Keratinocyte (primary cell): ENCODE measurements around the gene JAM3.

ENCODE experiments used
- EZH2 ChIP-seq: IDR thresholded peaks from one replicate; pipeline ENCODE4 v1.6.1; 2012; ENCODE audit warnings: inconsistent platforms, mild to moderate bottlenecking, low read length, moderate library complexity
- TF ChIP-seq, protein P1 (sequence below), 3 experiments: IDR thresholded peaks in 1 of 3; conservative IDR thresholded peaks in 1 of 3; optimal IDR thresholded peaks in 1 of 3; 2 replicates in 2 of 3; 3 replicates in 1 of 3; pipeline versions ENCODE3 to v1.5.1; 2011; ENCODE audit warnings: low read length in 3 of 3, mild to moderate bottlenecking in 3 of 3, moderate library complexity in 2 of 3, control low read depth in 1 of 3, inconsistent platforms in 1 of 3; ENCODE audit not compliant: insufficient read depth in 2 of 3; ENCODE audit errors: extremely low read depth in 1 of 3

DNA sequence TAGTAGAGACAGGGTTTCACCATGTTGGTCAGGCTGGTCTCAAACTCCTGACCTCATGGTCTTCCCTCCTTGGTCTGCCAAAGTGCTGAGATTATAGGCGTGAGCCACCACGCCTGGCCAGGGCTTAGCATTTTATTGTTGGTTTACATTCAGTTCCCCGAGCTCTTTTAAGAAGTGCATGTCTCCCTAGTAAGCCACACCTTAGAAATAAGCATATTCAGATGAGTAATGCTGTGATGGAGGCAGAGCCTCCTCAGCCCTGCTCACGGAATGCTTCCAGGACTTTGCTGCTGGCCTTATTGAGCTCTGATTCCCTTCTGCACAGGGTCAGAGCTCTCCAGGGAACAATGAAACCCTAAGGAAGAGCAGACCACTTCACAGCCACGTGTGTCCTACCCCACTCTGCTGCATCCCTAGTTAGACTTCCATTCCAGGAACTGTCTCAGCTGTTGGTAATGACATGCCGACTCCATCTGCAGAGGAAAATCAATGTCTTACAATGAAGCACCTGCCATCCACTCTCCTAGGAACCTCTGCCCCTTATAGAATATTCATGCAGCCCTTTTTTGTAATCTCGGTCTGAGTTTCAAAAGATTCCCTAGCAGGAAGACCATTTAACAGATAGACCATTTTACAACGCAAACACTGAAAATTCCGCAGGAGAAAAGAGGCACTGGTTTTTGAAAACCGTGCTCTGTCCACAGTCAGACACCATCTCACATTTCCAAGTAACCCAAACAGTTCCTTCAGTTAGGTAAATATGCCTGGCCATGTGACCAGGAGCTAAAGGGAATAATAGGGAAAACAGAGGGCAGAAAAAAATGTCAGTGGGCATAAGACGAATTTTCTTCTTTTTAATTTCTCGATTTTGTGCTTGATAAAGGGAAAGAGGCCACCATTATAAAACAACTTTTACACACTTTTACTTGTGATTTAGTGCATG, 1.7 kb upstream of the JAM3 start:
- TF ChIP-seq, protein P1, sequence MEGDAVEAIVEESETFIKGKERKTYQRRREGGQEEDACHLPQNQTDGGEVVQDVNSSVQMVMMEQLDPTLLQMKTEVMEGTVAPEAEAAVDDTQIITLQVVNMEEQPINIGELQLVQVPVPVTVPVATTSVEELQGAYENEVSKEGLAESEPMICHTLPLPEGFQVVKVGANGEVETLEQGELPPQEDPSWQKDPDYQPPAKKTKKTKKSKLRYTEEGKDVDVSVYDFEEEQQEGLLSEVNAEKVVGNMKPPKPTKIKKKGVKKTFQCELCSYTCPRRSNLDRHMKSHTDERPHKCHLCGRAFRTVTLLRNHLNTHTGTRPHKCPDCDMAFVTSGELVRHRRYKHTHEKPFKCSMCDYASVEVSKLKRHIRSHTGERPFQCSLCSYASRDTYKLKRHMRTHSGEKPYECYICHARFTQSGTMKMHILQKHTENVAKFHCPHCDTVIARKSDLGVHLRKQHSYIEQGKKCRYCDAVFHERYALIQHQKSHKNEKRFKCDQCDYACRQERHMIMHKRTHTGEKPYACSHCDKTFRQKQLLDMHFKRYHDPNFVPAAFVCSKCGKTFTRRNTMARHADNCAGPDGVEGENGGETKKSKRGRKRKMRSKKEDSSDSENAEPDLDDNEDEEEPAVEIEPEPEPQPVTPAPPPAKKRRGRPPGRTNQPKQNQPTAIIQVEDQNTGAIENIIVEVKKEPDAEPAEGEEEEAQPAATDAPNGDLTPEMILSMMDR (optimal IDR thresholded peaks at IDR 0.05 in 1 of 3, IDR thresholded peaks at IDR 0.05 in 1 of 3, conservative IDR thresholded peaks at IDR 0.05 in 1 of 3; ENCODE audit: extremely low read depth in 1 of 3, insufficient read depth in 2 of 3, low read length in 3 of 3): no peak
- TF ChIP-seq EZH2: no peak
